GM04504 (cell line): ENCODE data around the gene IL2.

Source experiments
- DNase-seq: peaks from one replicate; pipeline ENCODE4 v3.0.0-alpha.2; 2012; ENCODE audit warnings: low read depth

The IL2 gene

DNA sequence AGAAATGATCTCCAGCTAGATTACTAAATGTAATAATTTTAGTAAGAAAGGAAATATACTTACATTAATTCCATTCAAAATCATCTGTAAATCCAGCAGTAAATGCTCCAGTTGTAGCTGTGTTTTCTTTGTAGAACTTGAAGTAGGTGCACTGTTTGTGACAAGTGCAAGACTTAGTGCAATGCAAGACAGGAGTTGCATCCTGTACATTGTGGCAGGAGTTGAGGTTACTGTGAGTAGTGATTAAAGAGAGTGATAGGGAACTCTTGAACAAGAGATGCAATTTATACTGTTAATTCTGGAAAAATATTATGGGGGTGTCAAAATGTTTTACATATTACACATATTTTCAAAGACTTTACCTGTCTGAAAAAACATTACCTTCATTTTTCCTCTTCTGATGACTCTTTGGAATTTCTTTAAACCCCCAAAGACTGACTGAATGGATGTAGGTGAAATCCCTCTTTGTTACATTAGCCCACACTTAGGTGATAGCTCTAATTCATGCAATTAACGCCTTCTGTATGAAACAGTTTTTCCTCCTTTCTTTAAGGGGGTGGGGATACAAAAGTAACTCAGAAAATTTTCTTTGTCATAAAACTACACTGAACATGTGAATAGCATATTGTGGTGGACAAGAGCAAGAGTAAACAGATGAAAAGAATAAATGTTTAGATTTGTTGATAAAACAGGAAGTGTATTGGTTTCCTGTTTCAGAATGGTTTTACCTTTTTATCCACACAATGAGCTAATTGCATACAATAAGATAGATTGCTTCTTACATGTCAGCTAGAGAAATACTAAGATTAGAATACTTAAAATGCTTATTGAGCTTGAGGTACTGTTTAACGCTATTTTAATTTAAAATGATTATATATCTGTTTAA is at the start of gene IL2:
IL2 (minus strand) TSS at position 495 of the 886 bp plus-strand sequence; CDS start at position 210, 285 bp downstream.
- no peak for DNase-seq

DNA sequence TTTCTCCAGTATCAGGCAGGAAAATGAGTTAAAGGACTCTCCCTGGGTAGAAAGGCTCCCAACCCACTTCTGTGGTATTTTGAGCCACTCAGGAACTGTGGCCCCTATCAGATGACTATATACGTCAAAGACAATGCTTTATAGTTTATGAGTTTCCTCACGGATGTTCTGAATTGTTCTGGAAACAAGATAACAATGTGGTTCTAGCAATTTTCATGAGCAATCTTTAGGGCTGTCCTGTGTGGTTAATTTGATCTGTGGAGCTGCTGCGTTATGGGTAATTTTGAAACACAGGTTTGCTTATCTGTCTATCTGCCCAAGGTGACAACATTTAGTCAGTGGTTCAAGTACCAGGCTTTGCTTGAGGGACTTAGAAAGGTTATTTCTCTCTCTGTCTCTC is 46.7 kb upstream of the IL2 start:
- no peak for DNase-seq

DNA sequence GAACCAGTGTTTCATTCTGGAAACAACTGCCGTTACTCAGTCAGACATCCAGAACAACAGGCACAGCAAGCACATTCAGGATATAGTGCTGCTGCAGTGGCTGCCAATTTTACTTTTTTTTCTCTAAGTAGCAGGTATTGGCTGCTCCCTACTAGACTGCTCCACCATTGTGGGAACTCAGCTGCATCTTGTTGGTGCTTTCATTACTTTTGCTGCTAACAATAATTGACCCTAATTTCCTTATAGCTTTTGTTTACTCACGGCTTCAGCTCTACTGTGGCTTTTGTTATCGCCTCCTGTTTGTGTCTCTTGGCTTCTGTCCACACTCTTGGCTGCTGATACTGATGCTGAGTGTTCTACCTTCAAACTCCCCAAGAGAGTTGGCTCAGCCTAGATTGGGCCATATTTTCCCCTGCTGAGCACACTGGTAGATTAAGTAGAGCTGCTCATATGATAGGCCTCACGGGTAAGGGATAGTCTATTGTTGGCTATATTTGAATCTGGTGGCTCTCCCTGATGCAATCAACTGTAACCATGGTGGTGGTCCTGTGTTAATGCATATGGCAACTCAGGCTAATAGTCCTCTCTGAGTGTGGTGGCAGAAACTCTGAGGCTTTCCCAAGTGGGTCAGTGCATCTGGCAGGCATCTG is 44.5 kb upstream of the IL2 start:
- no peak for DNase-seq

DNA sequence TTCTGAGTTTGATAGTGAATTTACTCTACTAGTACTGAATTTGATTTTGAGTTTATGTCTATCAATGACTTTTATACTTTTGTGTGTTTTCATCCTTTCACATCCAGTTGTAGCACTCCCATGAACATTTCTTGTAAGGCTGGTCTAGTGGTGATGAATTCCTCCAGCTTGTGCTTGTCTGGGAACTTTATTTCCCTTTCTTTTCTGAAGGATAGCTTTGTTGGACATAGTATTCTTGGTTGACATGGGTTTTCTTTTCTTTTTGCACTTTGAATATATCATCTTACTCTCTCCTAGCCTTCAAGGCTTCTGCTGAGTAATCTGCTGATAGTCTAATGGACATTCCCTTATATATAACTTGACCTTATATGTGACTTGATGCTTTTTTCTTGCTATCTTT is 32.5 kb upstream of the IL2 start:
- DNase-seq: no peak

DNA sequence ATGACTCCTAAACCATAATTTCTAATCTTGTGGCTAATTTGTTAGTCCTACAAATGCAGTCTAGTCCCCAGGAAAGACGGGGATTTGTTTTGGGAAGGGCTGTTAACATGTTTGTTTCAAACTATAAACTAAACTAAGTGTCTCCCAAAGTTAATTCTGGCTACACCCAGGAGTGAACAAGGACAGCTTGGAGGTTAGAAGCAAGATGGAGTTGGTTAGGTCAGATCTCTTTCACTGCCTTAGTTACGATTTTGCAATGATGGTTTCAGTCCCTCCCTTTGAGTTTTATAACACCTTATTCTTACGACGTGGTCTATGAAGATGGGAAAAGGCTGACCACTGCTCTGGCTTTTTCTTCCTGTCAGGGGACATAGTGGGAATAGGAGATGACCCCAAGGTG is 27.0 kb upstream of the IL2 start:
- DNase-seq: no peak

DNA sequence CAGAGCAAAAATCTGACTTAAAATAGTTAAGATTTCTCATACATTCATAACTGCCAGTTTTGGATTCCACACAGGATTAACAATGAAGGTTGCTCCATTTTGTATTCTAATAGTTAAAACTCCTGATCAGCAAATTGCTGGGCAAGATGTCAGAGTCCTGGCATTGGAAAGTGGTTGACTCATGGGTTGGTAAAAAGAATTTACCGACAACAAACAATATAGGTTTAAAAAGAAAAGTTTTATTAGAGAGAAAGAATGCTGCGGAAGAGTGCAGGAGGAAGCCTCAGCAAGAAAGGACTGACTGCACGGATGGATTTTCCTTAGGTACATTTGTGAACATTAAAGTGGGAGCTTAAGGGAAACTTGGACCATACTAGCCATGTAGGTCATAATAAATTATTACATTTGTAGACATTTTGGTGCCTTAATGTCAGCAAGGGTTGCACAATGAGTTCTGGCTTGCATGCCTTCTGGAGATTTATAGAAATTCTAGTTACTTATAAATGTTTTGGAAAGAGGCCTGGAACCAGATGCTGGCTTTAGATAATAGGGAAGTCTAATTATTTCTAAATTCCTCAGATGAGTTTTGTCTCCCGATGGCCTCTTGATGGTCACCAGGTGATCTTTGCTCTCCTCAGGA is 25.4 kb upstream of the IL2 start:
- peak; percentile 59 for DNase-seq

DNA sequence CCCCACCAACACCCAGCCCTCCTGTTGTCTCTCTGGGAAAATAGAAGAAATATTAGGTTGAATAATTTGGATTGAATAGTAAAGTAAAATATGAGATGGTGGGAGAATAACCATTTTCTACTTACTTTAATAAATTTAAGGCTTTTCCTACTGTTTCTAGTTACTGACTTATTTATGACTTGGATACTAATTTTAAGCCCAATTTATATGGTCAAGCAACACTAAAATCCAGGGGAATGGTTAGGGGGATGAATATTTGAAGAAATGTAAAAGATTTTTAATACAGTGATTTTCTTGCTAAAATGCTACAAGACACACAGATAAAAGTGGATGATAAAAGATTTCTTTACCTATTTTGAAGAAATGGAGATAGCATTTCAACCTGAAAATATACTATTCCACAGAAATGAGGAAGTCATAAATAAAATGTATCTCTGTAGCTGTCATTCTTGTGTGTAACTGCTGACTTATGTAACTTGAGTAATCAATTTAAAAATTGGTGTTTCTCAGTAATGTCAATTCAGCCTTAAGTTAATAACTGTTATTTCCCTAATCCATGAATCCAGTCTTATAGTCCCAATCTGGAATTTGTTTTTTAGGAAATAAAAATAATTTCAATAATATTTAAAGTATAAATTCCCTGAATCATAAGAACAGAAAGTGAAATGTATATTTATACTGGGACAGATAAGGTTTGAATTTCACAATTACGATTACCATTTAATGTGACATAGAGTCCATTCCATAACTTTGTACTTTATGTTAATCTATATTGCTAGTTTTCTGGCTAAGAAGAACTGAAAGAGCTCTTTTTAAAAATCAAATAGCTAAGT is 24.3 kb upstream of the IL2 start:
- no peak for DNase-seq

DNA sequence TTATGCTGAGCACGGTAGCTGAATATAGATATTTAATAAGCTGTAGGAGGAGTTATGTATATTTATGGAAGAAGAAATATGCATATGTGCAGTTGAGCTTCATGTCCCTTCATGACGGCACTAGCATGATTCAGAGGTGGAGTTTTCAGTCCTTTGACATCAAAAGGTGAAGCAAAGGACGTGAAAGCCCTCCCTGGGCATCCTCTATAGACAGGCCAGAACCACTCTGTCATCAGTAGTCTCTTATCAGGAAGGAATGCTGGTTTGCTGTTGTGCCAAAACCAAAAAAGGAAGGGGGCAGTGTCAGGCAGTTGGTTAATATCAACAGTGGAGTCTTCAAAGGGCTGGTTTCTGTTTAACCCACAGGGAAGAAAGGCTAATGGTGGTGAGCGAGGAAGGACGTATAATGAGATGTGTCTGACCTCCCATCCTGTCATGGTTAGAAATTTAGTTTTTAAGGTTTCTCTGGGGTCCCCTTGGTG is 23.5 kb upstream of the IL2 start:
- DNase-seq: no peak

DNA sequence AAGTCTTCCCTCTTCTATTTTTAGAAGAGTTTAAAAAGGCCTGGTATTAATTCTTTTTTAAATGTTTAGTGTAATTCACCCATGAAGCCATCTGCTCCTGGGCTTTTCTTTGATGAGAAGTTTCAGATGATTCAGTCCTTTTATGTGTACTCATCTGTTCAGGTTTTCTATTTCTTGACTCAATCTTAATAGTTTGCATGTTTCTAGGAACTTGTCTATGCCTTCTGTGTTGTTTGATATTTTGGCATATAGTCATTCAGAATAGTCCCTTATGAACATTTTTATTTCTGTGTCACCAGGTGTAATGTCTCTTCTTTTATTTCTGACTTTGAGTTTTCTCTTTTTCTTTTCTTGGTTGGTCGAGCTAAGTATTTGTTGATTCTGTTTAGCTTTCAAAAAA is 20.2 kb upstream of the IL2 start:
- DNase-seq: no peak

DNA sequence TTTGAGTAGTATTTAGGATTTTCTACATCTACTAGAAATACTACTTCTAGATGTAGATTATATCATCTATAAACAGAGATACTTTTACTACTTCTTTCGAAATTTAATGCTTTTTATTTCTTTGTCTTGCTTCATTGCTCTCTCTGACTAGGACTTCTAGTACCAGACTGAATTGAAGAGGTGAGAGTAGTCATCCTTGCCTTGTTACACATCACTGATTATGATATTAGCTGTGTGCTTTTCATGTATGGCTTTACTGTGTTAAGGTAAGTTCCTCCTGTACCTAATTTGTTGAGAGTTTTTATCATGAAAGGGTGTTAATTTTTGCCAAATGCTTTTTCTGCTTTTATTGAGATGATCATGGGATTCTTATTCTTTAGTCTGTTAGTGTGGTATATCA is 19.6 kb upstream of the IL2 start:
- DNase-seq: no peak

DNA sequence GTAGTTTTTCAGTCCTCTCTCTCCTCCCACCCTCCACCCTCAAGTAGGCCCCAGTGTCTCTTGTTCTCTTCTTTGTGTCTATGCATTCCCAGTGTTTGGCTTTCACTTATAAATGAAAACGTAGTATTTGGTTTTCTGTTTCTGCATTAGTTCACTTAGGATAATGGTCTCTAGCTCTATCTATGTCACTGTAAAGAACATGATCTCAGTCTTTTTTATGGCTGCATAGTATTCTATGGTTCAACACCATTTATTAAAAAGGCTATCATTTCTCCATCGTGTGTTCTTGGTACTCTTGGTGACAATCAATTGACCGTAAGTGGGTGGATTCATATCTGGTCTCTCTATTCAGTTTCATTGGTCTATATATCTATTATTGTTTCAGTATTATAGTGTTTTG is 18.7 kb upstream of the IL2 start:
- no peak for DNase-seq

DNA sequence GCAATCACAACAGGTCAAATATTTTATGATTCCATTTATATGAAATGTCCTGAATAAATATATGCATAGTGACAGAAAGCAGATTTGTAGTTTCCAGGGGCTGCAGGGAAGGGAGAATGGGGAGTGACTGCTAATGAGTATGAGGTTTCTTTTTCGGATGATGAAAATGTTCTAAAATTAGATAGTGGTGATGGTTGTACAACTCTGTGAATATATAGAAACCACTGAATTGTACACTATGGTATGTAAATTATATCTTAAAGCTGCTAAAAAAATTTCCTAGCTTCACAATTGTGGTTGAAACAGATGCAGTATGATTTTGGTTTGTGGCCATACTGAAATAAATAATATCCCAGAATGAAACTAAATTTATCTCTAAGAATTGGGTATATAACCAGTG is 12.9 kb upstream of the IL2 start:
- no peak for DNase-seq

DNA sequence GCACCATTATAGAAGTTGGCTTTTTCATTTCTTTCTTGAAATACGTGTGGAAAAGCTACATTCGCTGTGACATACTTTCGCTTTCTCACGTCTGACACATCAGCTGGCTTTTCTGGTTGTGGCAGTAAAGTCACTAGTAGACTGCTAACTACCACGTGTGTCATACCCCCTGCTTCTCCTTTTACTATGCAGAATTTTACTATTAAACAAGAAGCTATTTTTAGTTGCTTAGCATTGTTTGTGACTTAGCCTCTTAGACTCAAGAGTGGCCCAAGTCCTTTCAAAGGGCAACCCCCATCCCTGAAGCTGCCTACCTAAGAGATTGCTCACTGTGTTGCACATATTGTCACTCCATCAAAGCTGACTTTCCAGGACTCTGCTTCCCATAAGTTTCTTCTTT is 2.1 kb upstream of the IL2 start:
- DNase-seq: no peak

DNA sequence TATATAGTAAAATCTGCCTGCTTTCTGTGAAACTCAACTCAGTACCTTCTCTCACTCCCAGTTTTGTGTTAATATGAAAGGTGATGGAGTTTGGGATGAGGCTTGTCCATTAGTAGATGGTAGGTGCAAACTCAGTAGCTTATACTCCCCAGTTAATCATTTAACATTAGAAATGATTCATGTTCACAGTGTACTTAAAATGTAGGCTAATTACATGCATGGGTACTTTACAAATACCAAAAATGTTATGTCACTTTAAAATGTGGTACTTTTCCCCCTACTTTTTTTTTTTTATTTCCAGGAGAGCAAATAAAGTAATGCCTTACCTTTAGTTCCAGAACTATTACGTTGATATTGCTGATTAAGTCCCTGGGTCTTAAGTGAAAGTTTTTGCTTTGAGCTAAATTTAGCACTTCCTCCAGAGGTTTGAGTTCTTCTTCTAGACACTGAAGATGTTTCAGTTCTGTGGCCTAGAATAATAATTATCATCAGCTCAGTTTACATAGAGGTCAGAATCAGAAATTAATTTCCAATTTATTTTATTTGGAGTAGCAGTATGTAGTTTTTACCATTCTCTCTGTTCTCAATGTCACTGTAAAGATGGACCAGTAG is 3.0 kb downstream of the IL2 start:
- DNase-seq: no peak

DNA sequence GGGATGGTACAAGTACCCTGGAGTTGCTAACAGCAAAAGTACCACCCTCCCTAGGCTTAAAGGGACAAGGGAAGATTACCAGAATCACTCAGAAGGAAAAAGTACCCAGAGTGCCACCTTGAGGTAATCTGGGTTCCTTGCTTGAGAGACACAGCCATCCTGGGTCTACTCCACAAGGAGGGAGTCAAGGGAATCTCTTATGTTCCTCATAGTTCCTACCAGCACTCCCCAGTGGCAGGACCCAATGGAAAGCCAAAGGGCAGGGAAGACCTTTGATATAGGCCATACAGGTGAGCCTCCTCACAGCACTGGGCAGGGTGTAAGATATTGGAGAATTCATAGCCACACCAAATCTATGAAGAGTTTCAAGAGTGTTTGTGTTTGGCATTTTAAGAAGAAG is 5.7 kb downstream of the IL2 start:
- DNase-seq: peak; percentile 5

DNA sequence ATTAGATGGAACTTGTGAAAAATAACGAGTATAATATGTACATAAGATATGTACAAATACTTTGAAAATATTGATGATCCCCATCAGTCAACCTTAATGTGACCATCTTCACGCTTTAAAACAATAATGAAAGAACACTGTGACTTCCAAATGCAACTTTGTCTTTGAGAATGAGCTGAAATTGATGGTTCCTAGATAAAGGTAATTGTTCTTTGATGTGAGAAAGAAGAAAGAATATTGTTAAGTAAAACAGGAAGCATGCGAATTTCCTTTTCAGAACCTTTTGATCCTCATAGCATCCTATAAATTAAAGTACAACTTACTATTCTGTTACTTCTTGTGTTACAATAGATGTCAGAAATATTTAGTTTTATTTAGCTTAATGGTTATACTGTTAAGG is 22.2 kb downstream of the IL2 start:
- no peak for DNase-seq

DNA sequence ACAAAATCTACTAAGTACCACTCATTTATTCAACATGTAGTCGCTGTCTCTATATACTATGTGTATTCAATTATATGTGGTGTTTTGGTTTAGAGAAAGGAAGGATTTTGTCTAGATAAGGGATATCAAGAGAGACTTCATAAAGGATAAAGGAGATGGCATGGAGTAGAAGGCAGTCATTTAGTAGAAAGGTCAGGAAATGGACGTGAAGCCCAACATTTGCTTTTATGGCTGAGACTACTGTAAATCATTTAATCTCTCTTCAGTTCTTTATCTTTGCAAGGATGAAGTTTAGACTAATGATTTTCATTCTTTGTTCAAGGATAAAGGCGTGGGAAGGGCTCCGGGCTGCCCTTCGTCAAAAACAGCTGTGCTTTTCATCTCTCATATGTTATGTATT is 25.2 kb downstream of the IL2 start:
- DNase-seq: no peak

DNA sequence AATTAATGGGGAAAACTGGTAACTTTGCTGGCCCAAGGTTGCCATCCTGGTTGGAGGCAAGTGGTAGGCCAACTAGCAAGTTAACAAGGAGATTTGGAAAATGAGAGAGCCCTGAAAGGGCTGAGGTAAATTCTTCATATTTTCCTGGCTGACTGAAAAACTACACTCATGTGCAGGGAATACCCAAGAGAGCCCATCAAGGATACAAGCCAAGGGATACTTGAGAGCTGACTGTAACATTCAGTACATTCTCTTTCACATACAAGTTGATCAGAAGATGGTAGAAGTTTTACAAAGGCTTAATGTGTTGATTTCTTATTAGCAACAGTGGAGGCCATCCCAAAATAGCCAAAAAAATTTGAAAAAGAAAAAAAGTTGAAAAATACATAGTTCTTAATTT is 33.3 kb downstream of the IL2 start:
- no peak for DNase-seq

DNA sequence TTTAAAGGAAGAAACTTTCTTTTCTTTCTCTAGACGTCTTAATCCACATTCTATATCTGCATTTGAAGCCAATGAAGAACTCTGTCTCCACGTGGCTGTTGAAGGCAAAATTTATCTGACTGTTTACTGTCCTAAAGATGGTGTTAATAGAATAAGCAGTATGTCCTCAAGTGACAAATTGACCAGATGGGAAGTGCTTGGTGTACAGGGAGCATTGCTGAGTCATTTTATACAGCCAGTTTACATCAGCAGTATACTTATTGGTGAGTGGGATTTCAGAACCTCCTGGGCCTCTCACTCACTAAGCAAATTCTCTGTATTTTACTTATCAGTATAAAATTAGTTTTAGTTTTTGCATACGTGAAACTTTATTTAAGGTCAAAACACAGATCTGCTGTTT is 44.0 kb downstream of the IL2 start:
- no peak for DNase-seq

DNA sequence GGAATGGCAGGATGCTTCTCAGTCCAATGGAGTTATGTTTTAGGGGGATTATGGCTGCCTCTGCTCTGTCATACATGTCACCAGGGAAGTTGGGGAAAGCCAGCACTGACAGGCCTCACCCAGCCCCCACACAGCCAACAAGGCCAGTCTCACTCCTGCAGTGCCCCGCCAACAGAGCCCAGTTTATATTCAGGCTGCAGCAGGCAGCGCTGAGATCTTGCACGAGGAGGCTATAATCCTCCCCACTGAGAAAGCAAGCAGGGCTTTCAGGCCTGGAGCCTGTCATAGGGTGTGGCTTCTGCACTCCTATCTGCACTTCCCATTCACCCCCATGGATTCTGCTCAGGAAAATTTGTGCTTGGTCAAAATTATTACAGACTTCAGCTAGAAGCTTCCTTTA is 52.7 kb downstream of the IL2 start:
- no peak for DNase-seq
